Prostate gland (tissue), 2 donors: ENCODE measurements around the gene NEDD9. TPM values are rescaled to one million over a fixed set of nuclear protein-coding genes. Genes with fewer than 3 reads are reported as not detected.

Experiments
- DNase-seq: peaks from one replicate; pipeline ENCODE4 v3.0.0-alpha.2; 2019; ENCODE audit warnings: low spot score
- H3K27ac ChIP-seq, 2 donors: fragments of 200-600 bp; sonication (generic); 2 replicates each; pipeline ENCODE4 v1.5.1; 2017 to 2019
- H3K27me3 ChIP-seq: fragments of 200-600 bp; sonication (generic); replicated peaks from 2 replicates; pipeline ENCODE4 v1.5.1; 2019; ENCODE audit not compliant: insufficient read depth
- H3K36me3 ChIP-seq, 2 donors: fragments of 200-600 bp; sonication (generic); 1 replicate in 1 of 2; 2 replicates in 1 of 2; pipeline versions ENCODE4 v1.5.1 to v1.8.1; 2017 to 2019
- H3K4me1 ChIP-seq: fragments of 200-600 bp; sonication (generic); replicated peaks from 2 replicates; pipeline ENCODE4 v1.5.1; 2019
- H3K4me3 ChIP-seq, 2 donors: fragments of 200-600 bp; sonication (generic); 2 replicates each; pipeline ENCODE4 v1.5.1; 2017 to 2019
- H3K9me3 ChIP-seq: fragments of 200-600 bp; sonication (generic); 2 replicates; pipeline ENCODE4 v1.5.1; 2017
- POLR2A ChIP-seq: fragments of 450-650 bp; IDR thresholded peaks from one replicate; pipeline ENCODE4 v1.6.1; 2016; ENCODE audit warnings: antibody characterized with exemption, mild to moderate bottlenecking
- POLR2AphosphoS5 ChIP-seq: sonication (generic); formaldehyde crosslinking; IDR thresholded peaks from one replicate; pipeline ENCODE4 v1.6.1; 2017; ENCODE audit warnings: antibody characterized with exemption
- WGBS: methylation state at CpG from one replicate; pipeline ENCODE4 v1.1.5; 2018; 5-methylcytosine and 5-hydroxymethylcytosine counted together
- intact Hi-C: fragments of 100-400 bp; cut with DNase I; formaldehyde crosslinking; loops from one replicate; pipeline ENCODE4 v1.14.2; 2022
- total RNA-seq, 2 donors: library from RNA; depleted of rRNA; stranded (reverse); fragments of >200 nt; gene quantifications; one replicate each; pipeline ENCODE4 v1.1.0, GENCODE V29; 2016
- TF ChIP-seq, protein P1 (sequence below), 4 experiments: fragments of 200-600 bp in 2 of 4; fragments of 450-650 bp in 2 of 4; sonication (generic) in 2 of 4; IDR thresholded peaks; 1 replicate in 3 of 4; 2 replicates in 1 of 4; pipeline ENCODE4 v1.5.1; 2016 to 2019; ENCODE audit warnings: antibody characterized with exemption in 4 of 4, mild to moderate bottlenecking in 2 of 4, moderate library complexity in 2 of 4

Gene NEDD9
- total RNA-seq, 2 donors from 2014 or later: 51.1 to 72.1 TPM

DNA sequence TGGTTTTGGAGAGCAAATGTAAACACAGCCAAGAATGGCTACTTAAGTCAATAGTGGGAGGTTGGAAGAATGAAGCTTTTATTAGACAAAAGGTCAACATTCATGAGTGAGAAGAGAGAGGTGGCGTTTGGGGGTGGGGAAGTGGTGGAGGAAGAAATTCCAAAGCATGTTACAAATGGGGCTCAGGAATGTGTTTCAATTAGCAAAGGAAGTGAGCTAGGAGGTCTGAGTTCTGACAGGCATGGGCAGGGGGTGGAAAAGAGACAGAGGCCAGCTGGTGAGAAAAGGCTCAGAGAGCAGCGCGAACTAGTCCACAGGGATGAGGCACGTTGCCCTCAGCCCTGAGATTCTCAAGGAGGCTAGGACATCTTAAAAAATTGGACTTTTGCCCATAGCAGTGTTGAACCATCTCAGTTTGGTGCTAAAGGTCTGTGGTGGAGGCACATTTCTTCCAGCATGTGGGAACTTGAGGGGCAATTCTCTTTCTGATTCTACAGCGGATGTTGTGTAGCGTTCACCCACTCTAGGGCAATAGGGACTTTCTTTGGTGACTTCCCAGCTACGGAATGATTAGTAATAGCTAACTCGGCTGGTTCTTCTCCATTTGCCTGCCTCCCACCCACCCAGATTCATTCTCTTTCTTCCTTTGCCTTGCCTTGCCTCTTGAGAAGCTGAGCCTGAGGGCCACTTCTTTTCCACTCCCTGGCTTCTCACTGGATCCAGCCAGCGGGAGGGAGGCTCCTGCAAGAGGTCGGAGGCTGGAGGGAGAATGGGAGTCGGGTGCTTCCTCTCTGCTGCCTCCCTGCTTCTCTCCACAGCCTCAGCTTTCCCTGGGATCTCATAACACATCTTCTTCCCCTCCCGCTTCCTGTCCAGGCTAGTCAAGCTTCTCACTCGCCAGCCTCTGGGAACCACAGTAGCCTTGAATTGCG is 45.1 kb upstream of the NEDD9 start:
- no peak overlapping the region for H3K4me3 ChIP-seq
- H3K27ac ChIP-seq: peak overlapping the region; percentile 6 to 46
- H3K36me3 ChIP-seq: no peaks in the 10 kb centered on the region
- intact Hi-C loops: loop anchor here (5.0 kb wide), 2 partner anchors 45 to 90 kb away; partner anchors contain the start of gene NEDD9
- H3K9me3 ChIP-seq: no peaks in the 10 kb centered on the region
- peaks cover 12% of the 10 kb centered on the region for H3K4me1 ChIP-seq
- peak; percentile 84 for TF ChIP-seq POLR2AphosphoS5
- TF ChIP-seq, protein P1, sequence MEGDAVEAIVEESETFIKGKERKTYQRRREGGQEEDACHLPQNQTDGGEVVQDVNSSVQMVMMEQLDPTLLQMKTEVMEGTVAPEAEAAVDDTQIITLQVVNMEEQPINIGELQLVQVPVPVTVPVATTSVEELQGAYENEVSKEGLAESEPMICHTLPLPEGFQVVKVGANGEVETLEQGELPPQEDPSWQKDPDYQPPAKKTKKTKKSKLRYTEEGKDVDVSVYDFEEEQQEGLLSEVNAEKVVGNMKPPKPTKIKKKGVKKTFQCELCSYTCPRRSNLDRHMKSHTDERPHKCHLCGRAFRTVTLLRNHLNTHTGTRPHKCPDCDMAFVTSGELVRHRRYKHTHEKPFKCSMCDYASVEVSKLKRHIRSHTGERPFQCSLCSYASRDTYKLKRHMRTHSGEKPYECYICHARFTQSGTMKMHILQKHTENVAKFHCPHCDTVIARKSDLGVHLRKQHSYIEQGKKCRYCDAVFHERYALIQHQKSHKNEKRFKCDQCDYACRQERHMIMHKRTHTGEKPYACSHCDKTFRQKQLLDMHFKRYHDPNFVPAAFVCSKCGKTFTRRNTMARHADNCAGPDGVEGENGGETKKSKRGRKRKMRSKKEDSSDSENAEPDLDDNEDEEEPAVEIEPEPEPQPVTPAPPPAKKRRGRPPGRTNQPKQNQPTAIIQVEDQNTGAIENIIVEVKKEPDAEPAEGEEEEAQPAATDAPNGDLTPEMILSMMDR (IDR thresholded peaks at IDR 0.05): no peak
- no peaks in the 10 kb centered on the region for H3K27me3 ChIP-seq
- peak; percentile 46 for DNase-seq
- WGBS: 60% methylated on average over 14 of the region's 14 CpGs

GRCh38 chr6:11276911-11277274 is 44.4 kb upstream of the NEDD9 start:
- Histone ChIP-seq H3K4me3 (no peak overlapping the region), H3K27ac (no peak overlapping the region), H3K27me3 (no peaks in the 10 kb centered on the region), H3K4me1 (peaks cover 13% of the 10 kb centered on the region), H3K36me3 (no peaks in the 10 kb centered on the region), H3K9me3 (no peaks in the 10 kb centered on the region)
- no peak for DNase-seq
- TF ChIP-seq, protein P1 (IDR thresholded peaks at IDR 0.05): no peak
- TF ChIP-seq POLR2AphosphoS5 (no peak), POLR2A (no peak)
- intact Hi-C loops: loop anchor here (5.0 kb wide), 2 partner anchors 45 to 90 kb away; partner anchors contain the start of gene NEDD9
- WGBS: 85% methylated on average over 4 of the region's 4 CpGs

DNA sequence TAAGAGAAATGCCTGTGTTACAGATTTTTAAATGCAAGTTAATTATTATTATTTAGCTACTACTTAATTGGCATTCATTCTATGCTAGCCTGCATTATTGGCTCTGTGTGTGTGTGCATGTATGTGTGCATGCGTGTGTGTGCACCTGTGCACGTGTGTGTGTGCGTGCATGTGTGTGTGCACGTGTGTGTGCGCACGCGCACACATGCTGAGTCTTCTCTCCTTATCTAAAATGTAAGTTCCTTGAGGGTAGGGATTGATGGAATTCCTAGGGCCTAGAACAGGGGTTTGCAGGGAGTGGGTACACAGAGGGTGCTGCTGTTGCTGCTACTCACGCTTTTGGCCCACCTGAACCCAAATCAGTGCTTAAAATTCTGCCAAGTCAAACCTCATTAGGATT is 43.8 kb upstream of the NEDD9 start:
- no peak overlapping the region for H3K4me3 ChIP-seq
- no peaks in the 10 kb centered on the region for H3K36me3 ChIP-seq
- H3K27me3 ChIP-seq: no peaks in the 10 kb centered on the region
- intact Hi-C loops: loop anchor here (5.0 kb wide), 2 partner anchors 44 to 91 kb away; partner anchors contain the start of gene NEDD9
- no peak for DNase-seq
- WGBS: 97% methylated on average over 8 of the region's 8 CpGs
- H3K4me1 ChIP-seq: peaks cover 13% of the 10 kb centered on the region
- no peak overlapping the region for H3K27ac ChIP-seq
- TF ChIP-seq, protein P1 (IDR thresholded peaks at IDR 0.05): no peak
- TF ChIP-seq POLR2AphosphoS5 (no peak), POLR2A (no peak)
- no peaks in the 10 kb centered on the region for H3K9me3 ChIP-seq

DNA sequence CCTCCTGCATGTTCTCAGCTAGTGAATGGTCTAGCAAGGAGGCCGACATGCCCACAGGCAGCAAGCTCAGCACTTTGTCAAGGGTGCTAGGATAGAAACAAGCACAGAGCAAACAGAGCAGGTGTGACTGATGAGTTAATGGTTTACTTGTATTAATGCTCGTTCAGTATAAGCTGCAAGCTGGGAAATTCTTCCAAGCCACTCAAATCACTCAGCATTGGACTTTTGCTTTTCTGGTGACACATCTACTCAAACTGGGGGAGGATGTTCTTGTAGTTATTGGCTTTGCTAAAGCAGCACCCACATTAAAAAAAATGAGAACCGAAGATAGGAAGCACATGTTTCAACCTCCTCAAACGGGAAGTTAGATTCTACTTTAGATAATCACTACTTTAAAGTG is 43.1 kb upstream of the NEDD9 start:
- 28% methylated on average over 4 of the region's 4 CpGs for WGBS
- TF ChIP-seq POLR2AphosphoS5: no peak
- TF ChIP-seq POLR2A: no peak
- TF ChIP-seq, protein P1 (IDR thresholded peaks at IDR 0.05): no peak

More for the DNA sequence above, 43.1 kb upstream of the NEDD9 start:
- H3K27me3 ChIP-seq: no peaks in the 10 kb centered on the region
- intact Hi-C loops: loop anchor here (5.0 kb wide), 2 partner anchors 43 to 92 kb away; partner anchors contain the start of gene NEDD9
- no peak for DNase-seq
- H3K9me3 ChIP-seq: no peaks in the 10 kb centered on the region
- H3K4me1 ChIP-seq: peaks cover 17% of the 10 kb centered on the region
- H3K4me3 ChIP-seq: no peak overlapping the region
- H3K27ac ChIP-seq: no peak overlapping the region
- no peaks in the 10 kb centered on the region for H3K36me3 ChIP-seq
